NCI-H526 (cell line): ENCODE results near the gene ERVMER34-1.

Source experiments
- DNase-seq, 2 experiments: peaks; one replicate each; lab custom pipeline; 2025; lab: John Stamatoyannopoulos, UW

ERVMER34-1 gene

DNA sequence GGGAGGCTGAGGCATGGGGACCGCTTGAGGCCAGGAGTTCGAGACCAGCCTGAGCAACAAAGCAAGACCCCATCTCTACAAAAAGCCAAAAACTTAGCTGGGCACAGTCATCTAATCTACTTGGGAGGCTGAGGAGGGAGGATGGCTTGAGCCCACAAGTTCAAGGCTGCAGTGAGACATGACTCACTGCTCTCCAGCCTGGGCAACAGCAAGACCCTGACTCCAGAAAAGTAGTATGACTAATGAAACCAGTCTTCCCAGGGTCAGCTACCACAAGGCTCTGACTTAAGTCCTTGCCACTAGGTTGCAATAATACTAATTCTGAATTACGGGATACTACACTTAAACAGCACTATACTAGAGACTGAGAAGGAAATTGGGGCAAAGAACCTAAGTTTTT is 33.1 kb downstream of the ERVMER34-1 start:
- DNase-seq, result no peak

DNA sequence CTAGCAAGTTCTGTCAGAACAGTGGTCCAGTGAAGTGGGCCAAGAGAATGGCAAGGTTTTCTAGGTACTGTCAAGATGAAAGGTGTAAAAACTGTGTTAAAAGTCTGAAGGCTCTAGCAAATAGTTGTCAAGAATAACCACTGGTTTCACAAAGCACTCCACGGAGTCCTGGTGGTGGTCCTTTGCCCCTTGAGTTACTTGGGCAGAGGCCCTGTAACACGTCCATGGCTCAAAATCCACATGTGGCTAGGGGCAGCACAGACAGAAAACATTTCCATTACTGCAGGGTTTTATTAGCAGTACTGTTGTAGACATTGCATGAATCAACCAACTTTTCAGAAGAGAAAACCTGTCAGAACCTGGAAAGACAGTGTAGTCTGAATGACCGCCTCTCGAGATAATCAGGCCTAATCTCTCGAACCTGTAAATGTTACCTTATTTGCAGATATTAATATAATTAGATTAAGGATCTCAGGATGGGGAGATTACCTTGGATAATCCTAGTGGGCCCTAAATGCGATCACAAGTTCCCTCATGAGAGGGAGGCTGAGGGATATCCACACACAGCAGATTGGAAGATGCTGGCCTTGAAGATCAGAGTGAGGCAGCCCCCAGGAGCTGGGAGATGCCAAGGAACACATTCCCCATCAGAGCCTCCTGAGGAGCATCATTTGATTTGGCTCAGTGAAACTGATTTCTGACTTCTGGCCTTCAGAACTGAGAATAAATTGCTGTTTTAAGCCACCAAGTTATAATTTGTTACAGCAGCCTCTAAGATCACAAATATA is 34.7 kb downstream of the ERVMER34-1 start:
- no peak for DNase-seq

DNA sequence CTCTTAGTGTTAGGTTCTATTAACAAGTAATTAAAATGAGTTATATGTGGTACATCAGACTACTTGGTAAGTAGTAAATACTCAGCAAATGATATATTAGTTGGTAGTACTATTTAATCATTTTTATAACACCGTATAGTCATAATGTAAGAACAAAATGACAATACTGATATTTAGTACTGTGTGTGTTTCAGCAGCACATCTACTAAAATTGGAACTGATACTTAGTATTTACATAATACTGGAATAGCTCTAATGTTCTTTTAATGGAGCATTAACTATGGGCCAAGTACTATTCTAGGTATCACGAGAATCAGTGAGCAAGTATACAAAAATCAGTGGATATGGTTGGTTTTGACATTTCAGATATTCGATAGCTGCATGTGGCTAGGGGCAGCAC is 35.3 kb downstream of the ERVMER34-1 start:
- DNase-seq, result no peak

DNA sequence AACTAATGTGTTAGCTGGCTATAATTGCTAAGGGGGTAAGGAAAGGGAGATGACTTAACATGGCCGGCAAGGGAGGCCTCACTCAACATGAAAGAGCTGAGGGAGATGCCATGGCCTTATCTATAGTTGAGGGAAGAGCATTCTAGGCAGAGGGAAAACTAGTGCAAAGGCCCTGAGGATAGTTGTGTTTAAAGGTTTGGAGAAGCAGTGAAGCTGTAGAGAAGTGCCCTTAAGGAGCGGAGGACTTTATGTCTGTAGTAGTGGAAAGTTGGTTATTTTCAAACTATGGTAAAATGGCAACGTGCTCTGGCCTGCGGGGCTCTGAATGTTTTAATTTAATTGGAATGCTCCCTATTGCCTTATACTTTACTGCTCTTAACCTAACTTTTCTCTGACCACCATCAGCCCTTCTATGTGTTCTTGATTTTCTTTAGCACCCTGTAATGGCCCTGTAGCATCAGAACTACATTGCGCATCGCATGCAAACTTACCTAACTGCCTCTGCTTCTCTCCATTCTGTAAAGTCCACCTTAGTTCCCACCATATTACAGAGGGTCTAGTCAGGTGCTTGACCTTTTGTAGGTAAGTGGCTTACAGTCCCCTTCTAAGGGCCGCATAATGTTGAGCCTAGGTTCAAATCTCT is 35.8 kb downstream of the ERVMER34-1 start:
- no peak for DNase-seq

DNA sequence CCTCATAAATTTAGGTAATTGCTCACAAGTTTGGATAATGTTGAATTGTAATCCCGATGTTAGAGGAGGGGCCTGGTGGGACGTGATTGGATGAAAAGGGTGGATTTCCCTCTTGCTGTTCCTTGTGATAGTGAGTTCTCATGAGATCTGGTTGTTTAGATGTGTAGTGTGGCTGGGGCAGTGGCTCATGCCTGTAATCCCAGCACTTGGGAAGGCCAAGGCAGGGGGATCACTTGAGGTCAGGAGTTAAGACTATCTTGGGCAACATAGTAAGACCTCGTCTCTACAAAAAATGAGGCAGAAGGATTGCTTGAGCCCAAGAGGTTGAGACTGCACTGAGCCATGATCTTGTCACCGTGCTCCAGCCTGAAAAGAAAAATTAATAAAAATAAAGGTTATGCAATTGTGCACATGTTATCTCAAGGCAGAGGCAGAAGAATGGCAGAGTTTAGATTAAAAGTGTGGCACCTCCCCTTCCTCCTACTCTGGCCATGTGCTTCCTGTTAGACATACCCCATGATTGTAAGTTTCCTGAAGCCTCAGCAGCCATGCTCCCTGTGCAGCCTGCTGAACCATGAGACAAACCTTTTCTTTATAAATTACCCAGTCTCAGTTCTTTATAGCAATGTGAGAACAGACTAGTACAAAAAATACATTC is 36.5 kb downstream of the ERVMER34-1 start:
- DNase-seq, result no peak

DNA sequence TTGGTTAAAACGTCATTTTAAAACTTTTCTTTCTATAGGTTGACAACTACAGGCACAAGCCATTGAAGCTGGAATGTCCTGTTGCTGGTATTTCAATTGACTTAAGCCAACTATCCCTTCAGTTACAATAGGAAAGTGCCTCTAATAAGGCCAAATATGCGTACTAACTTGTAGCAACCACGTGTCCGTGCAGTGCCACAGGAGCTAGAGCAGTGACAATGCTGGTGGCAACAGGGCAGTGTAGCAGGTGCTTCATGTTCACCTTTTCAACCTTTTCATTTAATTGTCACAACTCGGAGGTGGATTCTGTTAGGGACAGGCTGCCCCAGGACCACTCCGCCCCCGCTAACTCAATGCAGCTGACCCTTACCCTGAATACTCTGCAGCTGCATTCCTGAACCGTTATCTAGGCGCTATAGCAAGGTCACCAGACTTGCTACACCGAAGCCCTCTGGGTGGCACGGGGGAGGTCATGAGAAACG is 37.7 kb downstream of the ERVMER34-1 start:
- DNase-seq, result no peak

DNA sequence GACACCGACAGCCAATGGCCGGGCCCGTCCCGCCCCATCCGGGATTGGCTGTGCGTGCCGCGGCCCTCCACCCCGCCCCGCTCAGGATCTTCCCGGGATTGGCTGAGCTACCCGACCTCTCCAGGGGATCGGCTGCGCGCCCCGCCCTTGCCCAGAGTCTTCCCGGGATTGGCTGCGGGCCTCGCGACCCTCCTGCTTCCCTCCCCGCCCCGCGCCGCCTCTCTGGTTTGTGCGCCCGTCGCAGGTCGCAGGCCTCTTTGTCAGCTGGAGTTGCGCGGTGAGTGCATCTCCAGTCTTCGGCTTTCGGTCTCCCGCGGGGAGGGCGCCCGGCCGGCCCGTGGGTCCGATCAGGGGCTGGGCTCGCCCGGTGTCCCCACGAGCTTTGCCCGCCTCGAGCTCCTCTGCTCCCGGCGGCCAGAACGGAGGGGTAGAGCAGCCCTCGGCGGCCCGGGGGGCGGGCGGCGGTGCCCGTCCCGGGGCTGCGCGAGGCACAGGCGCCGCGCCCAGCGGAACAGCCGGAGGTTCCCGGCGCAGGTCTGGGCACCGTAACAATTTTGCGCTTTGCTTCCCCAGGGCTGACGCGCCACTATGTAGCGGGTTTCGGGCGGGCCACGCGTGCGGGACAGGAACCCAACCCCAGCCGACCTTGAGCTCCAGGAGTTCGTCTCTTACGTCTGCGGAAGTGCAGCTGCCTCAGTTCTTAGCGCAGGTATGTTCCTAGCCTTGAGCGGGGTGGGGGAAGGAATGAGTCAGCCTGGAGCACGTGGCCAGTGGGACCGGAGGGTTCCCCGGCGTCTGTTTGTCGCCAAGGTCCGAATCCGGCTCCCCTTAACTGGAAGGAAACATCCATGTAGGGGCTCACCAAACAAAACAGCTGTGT is 38.7 kb downstream of the ERVMER34-1 start:
- peak; percentile 92 to 99 for DNase-seq

DNA sequence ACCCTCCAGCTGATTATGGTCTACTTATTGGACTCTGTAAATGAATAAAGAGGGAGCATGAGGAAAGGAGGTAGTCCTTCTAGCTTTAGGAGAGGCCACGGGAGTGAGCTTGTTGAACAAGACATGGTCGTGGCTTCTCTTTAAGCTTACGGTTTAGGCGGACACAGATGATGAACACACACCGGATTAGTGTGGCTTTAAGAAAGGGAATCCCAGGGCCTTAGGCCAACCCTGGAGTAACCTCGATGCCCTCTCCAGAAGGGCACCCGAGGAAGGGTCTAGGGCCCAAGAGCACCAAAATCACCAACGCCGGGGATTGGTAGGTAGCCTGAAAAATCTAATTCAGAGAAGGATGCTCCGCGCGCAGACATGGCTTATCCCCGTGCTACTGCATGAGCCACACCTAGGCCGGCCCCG is 39.4 kb downstream of the ERVMER34-1 start:
- no peak for DNase-seq

DNA sequence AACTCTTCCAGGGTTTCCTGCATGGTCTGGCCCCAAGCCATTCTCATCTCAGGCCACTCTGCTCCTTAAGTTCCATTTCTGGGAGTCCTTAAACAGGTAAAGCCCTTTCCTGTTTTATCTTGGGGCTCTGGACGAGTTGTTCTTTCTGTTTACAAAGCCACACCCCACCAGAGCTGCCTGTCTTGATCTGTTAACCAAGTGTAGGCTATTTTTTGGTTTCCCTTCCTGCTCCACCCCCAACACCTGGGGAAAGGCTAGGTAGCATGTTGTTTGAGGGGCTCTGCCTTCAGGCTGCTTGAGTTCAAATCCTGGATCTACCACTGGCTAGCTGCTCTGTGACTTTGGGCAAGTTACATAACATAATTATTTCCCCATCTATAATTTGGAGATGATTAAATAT is 40.0 kb downstream of the ERVMER34-1 start:
- DNase-seq, result no peak

DNA sequence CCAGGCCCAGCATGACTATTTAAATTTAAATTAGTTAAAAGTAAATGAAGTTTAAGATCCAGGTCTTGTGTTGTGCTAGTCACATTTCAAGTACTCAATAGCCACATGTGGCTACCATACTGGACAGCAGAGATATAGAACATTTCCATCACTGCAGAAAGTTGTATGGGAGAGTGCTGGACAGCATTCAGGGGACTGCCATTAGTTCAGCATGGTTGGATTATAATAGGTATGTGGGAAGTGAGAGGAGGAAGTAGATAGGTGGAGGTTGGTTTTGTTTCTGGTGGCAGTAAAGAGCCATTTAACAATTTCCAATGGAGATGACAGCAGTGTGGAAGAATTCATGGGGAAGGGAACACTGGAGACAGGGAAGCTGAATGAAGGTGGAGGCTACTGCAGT is 42.1 kb downstream of the ERVMER34-1 start:
- DNase-seq, result no peak

DNA sequence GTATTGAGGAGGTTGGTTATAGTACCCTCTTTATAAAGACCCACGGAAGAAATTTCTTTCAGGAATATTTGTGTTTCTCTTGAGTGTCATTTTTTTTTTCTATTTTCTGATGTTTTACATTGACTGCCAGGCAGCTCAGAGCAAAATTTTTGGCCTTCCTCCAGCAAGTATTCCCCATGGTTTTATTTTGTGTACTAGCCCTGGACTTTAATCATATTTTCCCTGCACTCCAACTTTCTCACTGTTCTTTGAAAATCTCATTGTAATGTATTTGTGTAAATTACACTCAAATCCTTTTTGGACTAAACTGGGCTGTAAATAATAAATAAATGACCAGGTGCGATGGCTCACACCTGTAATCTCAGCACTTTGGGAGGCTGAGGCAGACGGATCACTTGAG is 46.6 kb downstream of the ERVMER34-1 start:
- DNase-seq, result no peak

DNA sequence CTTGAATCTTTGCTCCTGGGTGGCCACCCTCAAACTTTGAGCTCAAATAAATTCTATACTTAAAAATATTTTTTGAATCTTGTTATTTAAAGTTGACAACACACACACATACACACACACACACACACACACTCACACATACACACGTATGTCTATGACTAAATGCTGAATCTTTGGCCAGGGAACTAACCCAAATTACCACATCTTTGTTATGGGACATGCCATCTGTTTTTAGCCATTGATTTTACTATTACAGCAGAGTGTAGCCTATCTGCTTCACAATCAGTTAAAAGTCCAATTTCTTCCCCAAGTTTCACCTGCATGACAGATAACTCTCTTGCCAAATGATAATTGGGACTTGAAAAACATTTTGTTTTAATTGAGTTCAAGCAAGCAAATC is 47.1 kb downstream of the ERVMER34-1 start:
- no peak for DNase-seq

DNA sequence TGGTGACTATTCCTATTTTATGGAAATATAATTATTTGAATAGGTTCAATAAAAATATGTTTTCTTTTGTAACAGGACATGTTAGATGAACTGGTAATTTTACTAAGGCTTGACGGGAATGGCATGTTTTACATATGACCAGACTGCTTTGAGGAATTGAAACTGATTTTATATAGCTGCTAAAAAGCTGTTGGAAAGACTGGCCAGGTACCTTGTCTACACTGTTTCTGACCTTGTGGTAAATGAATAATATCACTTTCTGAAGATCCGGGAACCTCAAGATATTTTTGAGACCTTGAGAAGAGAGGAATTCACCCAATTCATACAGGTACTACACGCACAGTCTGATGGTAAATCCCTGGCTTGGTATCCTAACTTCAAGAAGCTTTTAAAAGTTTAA is 50.0 kb downstream of the ERVMER34-1 start:
- DNase-seq, result no peak

DNA sequence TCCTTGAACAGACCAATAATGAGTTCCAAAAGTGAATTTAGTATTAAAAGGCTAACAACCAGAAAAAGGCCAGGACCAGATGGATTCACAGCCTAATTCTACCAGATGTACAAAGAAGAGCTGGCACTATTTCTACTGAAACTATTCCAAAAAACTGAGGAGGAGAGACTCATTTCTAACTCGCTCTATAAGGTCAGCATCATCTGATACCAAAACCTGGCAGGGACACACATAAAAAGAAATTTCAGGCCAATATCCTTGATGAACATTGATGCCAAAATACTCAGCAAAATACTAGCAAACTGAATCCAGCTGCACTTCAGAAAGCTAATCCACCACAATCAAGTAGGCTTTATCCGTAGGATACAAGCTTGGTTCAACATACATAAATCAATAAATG is 56.3 kb downstream of the ERVMER34-1 start:
- DNase-seq, result no peak

DNA sequence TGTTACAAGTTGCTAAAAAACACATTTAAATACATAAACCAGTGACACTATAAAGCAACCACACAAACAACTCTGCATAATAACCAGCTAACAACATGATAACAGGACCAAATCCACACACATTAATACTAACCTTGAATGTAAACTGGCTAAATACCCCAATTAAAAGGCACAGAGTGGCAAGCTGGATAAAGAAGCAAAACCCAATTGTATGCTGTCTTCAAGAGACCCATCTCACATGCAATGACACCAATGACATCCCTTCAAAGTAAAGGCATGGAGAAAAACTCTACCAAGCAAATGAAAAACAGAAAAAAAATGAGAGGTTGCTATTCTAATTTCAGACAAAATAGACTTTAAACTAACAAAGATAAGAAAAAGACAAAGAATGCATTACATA is 57.7 kb downstream of the ERVMER34-1 start:
- DNase-seq, result no peak
